HG03432 (cell line): ENCODE measurements around the gene CDK19.
A peak's percentile ranks its signal among the peaks of the same experiment; 100 is the strongest.
"Not testable (repeated sequence)": the region's sequence is repeated elsewhere in the genome, so short reads cannot be mapped to it uniquely, and the experiment has no call there.

Experiments
- ATAC-seq: cut with Tn5 transposase; IDR thresholded peaks from one replicate; pipeline ENCODE4 v1.9.1; 2021; ENCODE audit warnings: mild to moderate bottlenecking, moderate library complexity; ENCODE audit not compliant: unreplicated experiment

Gene CDK19

DNA sequence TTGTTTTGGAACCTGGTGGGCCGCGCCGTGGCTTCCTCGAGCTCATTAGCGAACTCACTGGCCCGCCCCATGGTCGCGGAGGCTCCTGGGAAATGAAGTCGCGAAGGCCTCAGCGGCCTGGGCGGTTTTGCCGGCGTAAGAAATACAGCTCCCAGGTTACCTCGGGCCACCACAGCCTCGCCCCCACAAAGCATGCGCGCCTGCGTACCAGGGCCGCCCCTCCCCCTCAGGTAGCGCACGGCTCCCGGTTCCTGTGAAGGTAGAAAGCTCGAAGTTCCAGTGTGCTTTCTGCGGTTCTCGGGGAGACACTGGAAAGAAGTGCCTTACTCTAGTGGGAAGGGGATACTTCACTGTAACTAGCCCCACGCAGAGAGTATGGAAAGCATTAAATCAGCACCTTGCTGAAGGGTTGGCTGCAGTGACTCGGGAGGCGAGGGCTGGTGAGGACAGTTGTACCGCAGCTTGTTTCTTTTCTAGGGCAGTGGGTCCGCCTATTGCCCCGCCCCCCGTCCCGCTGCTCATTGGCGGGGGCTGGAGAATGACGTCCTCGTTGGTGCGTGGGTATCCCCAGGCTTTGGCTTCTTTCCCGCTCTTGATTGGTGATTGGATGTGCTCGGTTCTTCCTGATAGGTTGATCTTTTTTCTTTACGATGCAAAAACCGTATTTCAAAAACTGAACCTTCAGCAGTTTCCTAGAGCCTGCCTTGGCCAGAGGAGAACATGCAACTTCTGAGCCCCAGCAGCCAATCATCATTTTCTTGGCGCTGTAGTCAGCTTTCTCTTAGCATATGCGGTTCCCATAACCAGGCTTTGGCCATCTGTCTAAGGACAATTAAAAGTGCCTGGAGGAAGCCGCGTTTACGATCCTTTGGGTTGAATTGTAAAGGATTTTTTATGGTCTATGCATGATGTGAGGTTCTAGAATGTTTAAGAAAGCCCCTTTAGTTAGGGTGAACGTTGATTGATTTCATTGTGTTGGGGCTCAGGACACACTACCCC is at the start of gene CDK19:
CDK19 (minus strand) TSS at position 59 of the 999 bp plus-strand sequence. CDS start 333 bp downstream, outside the sequence.
- ATAC-seq = peak; percentile 83

DNA sequence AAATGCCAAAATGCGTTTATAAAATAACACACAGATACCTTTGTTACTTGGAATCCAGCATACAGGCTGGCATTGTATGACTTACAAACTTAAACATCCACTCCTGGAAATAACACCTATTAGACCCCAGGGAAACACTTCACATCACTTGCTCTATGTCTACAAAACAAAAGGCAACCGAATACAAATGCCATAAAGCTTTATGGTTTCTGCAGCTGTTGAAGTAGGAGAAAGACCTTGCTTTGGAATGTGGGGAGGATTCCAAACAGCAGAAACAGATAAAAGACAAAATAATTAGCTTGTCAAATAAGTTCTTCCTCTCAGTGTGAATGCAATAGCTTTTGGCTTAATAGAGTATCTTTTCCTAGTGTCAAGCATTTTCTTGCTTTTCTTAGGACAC is 49.6 kb upstream of the CDK19 start:
- no peak for ATAC-seq

DNA sequence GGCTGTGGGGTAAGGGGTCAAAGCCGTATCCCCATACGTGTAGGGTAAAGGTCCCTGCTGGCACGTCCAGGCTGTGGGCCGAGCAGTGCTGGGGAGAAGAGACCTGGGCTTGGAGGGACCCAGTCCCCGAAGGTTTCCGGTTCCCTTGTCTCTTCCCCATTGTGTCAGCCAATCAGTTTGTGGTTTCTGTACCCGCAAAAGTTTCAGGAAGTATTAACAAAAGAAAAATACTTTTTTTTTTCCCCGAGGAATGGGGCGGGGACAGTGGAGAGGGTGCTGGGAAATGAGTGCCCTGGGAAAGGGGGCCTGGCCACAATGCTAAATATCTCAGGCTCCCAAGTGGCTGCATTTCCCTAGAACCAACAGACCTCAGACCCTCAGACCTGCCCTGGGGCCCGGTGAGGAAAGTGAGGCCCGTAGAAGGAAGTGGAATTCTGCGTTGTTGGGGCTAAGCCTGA is 44.1 kb upstream of the CDK19 start:
- no peak for ATAC-seq

DNA sequence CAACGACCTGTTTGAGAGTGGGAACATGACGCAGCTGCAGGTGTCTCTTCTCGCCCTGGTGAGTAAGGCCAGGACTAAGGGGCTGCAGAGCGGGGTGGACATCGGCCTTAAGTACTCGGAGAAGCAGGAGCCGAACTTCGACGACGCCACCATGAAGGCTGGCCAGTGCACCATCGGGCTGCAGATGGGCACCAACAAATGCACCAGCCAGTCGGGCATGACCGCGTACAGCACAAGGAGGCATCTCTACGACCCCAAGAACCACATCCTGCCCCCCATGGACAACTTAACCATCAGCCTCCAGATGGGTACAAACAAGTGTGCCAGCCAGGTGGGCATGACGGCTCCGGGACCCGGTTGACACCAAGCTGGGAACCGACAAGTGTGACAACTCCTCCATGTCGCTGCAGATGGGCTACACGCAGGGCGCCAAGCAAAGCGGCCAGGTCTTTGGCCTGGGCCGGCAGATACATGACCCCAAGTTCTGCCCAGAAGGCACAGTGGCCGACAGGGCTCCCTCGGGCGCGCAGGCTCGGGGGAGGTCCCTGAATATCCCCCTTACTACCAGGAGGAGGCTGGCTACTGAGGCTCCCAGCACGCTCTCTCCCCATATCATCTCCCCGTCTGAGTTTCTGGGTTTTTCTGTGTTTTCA is 43.4 kb upstream of the CDK19 start:
- ATAC-seq = no peak

DNA sequence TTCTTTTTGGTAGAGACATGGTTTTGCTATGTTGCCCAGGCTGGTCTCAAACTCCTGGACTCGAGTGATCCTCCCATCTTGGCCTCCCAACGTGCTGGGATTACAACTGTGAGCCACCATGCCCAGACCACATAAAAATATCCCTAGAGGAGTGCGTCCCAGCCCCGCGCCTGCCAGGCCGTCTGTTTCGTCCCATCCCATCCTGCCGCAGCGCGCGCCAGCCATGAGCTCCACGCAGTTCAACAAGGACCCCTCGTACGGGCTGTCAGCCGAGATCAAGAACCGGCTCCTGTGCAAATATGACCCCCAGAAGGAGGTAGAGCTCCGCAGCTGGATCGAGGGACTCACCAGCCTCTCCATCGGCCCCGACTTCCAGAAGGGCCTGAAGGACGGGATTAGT is 42.7 kb upstream of the CDK19 start:
- no peak for ATAC-seq

DNA sequence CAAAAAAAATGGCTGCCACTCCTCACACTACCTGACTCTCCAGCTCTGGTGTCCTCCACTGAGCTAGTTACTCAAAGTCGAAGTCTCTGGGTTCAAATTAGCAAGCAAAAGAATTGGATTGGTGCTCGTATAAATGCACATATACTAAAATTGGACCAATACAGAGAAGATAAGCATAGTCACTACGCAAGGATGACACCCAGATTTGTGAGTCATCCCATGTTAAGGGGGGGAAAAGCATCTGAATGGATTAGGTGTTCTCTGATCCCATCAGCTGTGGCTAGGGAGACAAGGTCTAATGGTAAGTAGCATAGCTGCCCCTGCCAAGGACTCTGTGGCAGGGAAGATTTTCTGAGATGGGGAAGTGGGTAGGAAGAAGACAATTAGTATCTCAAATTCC is 41.0 kb upstream of the CDK19 start:
- ATAC-seq = no peak

DNA sequence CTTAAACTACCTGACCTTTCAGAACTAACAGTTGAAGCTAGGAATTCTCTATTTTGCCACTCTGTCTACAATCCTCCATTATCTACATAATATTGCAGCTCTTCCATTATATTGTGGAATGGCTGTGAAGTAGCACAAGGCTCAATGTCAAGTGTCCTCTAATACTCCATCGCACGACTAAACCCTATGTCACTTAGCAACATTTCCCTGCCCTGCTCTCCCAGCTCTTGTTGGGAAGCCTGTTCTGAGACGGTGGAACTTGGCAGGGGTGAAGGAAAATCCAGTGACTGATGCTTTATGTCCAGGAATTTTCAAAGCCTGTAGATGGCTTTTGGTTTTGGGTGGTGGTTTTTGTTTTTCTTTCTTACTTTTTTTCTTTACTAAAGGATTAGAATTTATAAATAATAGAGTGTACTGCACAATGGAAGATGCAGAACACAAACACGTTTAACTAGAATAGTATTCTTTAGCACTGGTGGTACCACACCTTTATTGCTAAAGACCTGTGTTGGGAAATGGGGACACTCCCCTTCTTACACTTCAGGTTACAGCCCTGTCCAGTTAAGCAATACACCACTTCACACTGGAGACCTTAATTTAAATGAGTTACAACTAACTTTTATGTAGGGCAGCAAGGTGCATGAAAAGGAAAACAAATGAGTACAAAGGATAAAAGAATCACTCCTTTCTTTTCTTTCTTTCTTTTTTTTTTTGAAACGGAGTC is 38.6 kb upstream of the CDK19 start:
- ATAC-seq = no peak

GRCh38 chr6:110852773-110853172 is 37.5 kb upstream of the CDK19 start:
- no peak for ATAC-seq

- no peak for ATAC-seq
Observed at GRCh38 chr6:110849781-110850180, 34.5 kb upstream of the CDK19 start.

DNA sequence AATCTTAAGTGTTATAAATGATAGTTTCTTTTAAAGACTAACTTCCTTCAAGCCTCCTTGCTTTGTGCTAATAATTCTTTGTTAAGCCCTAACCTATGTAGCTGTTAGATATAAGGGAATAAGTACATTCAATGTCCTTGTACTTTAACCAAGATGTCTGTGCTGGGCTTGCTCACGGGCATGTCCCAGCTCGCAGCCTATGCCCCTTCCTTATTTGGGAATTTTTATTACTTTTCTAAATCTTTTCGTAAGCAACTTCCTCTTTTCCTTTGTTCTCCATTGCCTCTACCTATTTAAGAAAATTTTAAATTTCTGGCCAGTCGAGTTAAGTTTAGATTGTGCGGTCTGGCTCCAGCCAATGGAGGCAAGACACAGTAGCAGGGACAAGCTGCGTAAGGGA is 26.0 kb upstream of the CDK19 start:
- no peak for ATAC-seq

- ATAC-seq = not testable (repeated sequence)
Observed at GRCh38 chr6:110835751-110836150, 20.5 kb upstream of the CDK19 start.

GRCh38 chr6:110833831-110834230 is 18.6 kb upstream of the CDK19 start:
- no peak for ATAC-seq

DNA sequence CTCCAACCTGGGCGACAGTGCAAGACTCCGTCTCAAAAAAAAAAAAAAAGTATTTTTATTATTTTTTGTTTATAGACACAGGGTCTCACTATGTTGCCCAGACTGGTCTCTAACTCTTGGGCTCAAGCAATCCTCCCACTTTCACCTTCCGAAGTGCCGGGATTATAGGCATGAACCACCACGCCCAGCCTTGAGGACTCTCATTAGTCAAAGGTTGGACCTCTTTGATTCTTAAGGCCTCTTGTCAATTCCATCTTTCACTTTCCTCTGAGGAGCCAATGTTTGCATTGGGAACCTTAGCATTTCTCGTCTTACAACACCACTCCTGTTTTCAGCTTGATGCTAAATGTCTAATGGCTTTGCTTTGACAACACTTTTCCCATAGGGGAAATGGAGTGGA is 16.1 kb upstream of the CDK19 start:
- no peak for ATAC-seq

DNA sequence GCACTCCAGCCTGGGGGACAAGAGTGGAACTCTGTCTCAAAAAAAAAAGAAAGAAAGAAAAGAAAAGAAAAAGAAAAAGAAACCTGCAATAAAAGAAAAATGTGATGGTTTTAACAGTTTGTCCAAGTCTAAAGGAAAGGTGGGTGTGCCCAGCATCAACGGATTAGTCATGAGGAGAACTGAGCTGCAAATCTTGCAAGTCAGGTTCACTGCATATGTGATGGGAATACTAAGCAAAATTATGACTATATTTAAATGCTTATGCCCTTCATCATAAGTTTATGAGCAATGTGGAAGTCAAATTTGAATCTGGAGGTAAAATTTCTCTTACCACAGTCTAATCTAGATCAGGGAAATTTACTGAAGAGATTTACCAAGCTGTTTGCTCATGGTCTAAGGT is 13.1 kb upstream of the CDK19 start:
- no peak for ATAC-seq

DNA sequence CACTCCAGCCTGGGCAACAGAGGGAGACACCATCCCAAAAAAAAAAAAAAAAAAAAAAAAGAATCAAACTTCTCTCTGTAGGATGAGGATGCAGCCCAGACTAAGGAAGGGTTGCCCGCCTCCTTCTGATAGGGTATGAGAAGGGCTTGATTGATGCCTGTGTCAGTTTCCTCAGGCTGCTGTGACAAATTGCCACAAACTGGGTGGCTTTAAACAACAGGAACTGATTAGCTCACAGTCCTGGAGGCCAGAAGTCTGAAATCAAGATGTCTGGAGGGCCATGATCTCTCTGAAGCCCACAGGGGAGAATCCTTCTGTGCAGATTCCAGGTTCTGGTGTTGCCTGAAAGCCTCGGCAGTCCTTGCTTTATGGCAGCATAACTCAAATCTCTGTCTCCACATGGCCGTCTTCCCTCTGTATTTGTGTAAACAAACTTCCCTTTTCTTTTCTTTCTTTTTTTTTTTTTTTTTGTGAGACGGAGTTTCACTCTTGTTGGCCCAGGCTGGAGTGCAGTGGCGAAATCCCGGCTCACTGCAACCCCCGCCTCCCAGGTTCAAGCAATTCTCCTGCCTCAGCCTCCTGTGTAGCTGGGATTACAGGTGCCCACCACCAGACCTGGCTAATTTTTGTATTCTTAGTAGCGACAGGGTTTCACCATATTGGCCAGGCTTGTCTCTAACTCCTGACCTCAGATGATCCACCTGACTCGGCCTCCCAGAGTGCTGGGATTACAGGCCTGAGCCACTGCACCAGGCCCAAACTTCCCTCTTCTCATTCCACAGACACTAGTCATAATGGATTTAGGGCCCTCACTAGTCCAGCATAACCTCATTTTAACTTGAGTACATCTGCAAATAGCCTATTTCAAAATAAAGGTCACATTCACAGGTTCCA is 11.2 kb upstream of the CDK19 start:
- ATAC-seq = no peak

DNA sequence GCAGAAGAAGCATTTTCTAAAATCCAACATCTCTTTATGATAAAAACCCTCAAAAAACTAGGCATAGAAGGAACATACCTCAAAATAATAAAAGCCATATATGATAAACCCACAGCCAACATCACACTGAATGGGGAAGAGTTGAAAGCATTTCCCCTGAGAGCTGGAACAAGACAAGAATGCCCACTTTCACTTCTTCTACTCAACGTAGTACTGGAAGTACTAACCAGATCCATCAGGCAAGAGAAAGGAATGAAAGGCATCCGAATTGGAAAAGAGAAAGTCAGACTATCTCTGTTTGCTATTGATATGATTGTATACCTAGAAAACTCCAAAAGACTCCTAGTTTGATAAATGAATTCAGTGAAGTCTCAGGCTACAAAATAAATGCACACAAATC is 7.9 kb upstream of the CDK19 start:
- no peak for ATAC-seq

DNA sequence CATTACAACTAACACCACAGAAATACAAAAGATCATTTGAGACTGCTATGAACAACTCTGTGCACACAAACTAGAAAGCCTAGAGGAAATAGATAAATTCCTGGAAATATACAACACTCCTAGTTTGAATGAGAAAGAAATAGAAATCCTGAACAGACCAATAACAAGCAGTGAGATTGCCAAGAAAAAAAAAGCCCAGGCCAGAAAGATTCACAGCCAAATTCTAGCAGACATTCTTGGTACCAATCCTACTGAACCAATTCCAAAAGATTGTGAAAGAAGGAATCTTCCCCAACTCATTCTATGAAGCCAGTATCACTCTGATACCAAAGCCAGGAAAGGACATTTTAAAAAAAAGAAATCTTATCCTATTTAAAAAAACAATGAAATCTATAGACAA is 7.0 kb upstream of the CDK19 start:
- no peak for ATAC-seq

DNA sequence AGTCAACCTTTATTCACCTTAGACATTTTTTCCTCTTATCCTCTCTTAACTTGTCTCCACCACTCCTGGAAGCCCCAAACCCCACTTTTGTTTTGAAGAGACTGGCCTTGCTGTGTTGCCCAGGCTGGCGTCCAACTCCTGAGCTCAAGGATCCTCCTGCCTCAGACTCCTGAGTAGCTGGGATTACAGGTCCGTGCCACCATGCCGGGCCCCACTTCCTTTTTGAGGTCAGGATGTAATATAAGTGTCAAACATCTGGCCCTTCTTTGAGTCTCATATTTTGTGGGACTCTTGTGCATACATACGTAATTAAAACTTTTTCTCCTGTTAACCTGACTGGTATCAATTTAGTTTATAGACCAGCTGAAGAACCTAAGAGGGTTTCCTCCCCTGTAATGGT is 1.4 kb upstream of the CDK19 start:
- no peak for ATAC-seq

GRCh38 chr6:110815015-110815410 is 256 bp downstream of the CDK19 start:
- no peak for ATAC-seq
